ENCODE results near the gene IDH2.

DNA sequence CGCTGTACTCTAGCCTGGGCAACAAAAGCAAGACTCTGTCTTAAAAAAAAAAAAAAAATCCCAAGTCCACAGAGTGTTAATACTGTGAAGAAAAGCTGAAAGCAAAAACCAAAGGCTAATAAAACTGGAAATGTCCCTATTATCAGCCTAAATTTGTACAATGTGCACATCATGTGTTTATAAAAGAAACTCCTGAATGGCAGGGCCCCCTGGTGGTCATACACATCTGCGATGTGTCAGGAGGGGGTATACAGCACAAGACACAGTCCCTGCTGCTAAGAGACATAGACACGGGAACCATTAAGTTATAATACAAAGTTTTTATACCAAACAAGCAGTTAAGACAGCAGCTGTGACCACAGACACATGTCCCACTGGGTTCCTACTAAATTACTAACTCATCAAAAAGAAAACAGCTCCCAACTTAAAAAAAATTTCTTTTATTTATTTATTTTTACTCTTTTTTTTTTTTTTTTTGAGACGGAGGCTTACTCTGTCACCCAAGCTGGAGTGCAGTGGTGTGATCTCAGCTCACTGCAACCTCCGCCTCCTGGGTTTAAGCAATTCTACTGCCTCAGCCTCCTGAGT, 31.0 kb downstream of the IDH2 start:
- TF ChIP-seq EZH2 (IDR thresholded peaks at IDR 0.05) (no peak), POLR2AphosphoS5 (IDR thresholded peaks at IDR 0.05; ENCODE audit: borderline replicate concordance, low read depth, low read length) (no peak), FOXP2 (optimal IDR thresholded peaks at IDR 0.05; ENCODE audit: control extremely low read depth, extremely low read length, insufficient read depth) (no peak)
